ENCODE measurements around the gene CDK13.
"Not testable (repeated sequence)": the region's sequence is repeated elsewhere in the genome, so short reads cannot be mapped to it uniquely, and the experiment has no call there.

CDK13 gene

DNA sequence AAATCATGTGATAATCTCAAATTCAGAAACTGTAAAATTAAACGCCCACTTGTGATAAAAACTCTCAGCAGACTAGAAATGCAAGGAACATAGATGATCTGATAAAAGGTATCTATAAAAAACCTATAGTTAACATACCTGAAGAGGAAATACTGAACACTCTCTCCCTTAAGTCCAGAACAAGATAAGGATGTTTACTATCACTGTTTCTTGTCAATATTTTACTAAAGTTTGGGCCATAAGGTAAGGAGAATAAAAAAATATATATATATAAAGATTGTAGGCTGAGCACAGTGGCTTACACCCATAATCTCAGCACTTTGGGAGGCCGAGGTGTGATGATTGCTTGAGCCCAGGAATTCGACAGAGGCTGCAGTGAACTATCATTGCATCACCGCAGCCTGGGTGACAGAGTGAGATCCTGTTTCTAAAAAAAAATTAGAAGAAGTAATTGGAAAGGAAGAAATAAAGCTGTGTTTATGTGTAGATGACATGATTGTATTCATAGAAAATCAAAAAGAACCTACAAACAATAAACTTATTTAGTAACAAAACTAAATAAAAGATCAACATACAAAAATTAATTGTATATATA lies 155.9 kb downstream of the CDK13 start:
- no peak for DNase-seq

DNA sequence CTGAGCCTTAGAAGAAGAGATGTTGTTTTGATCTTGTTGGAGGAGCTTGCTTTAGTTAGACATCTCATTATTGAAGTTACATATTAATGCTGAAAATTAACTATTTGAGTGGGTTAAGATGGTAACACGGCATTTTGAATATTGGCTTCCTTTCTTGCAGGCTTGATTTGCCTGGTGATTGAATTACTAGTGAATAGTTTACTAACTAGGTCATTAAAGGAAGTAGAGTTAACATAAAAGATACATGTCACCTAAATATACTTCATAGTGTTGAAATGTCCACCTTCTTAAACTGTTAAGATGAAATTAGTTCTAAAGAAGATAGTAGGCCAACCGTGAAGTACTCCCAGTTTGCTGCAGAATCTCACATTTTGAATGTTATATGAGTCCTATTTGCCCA lies 165.9 kb downstream of the CDK13 start:
- no peak for DNase-seq

DNA sequence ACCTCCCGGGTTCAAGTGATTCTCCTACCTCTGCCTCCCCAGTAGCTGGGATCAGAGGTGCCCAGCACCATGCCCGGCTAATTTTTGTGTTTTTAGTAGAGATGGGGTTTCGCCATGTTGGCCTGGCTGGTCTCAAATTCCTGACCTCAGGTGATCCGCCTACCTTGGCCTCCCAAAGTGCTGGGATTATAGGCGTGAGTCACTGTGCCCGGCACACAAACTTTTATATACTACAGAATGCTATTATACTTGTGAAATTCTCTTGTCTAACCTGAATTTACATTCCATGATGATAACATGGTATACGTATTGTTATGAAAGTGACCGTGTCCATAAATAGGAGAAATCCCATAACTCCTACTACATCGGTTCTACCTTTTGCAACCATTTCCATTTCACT lies 167.1 kb downstream of the CDK13 start:
- DNase-seq = not testable (repeated sequence)

DNA sequence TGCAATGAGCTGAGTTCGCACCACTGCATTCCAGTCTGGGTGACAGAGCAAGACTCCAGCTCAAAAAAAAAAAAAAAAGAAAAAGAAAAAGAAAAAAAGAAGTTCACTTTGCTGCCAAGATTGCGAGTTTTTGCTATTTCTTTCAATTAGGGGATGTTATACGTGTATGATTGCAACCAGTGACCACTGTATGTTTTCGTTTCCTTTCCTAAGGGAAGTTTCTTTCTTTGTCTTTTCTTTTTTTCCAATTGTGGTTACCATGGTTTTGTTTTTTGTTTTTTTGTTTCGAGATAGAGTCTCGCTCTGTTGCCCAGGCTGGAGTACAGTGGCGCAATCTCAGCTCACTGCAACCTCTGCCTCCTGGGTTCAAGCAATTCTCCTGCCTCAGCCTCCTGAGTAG lies 168.1 kb downstream of the CDK13 start:
- not testable (repeated sequence) for DNase-seq

DNA sequence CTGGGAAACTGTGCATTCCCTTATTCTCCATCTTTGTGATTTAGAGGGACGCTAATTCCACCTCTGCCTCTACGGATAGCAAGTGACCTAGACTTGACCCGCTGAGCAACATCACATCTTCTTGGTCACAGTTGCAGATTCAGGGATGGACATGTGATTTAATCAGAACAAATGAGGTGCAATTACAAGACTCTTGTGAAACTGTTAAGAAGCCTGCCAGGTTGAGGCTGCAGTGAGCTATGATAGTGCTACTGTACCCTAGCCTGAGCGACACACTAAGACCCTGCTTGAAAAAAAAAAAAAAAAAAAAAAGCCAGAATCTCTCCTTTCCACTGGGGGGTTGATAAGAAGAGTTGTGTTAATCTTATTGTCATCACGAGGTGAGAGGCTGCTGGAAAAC lies 170.0 kb downstream of the CDK13 start:
- no peak for DNase-seq

DNA sequence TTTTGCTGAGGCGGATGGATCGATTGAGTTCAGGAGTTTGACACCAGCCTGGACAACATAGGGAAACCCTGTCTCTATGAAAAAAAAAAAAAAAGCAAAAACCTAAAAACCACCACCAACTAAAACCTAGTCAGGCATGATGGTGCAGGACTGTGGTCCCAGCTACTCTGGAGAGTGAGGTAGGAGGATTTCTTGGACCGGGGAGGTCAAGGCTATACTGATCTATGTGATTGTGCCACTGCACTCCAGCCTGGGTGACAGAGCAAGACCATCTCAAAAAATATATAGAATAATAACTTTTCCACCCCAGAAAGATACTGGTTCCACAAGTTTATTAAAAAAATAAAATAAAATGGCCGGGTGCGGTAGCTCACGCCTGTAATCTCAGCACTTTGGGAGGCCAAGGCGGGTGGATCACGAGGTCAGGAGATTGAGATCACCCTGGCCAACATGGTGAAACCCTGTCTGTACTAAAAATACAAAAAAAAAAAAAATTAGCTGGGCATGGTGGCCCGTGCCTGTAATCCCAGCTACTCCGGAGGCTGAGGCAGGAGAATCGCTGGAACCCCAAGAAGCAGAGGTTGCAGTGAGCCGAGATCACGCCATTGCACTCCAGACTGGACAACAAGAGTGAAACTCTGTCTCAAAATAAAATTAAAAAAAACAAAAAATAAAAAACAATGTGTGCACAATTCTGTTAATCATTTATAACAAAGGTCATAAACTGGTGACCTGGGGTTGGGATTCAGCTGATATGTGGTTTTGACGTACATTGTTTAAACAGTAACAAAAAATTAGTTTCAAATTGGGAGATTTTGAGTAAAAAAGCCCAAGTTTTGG lies 172.3 kb downstream of the CDK13 start:
- DNase-seq = not testable (repeated sequence)

DNA sequence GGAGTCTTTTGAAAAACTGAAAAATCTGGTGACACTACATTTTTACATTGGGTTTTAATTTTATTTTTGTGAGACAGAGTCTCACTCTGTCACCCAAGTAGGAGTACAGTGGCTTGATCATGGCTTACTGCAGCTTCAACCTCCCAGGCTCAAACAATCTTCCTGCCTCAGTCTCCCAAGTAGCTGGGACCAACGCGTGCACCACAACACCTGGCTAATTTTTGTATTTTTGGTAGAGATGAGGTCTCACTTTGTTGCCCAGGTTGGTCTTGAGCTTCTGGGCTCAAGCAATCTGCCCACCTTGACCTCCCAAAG lies 172.8 kb downstream of the CDK13 start:
- no peak for DNase-seq

DNA sequence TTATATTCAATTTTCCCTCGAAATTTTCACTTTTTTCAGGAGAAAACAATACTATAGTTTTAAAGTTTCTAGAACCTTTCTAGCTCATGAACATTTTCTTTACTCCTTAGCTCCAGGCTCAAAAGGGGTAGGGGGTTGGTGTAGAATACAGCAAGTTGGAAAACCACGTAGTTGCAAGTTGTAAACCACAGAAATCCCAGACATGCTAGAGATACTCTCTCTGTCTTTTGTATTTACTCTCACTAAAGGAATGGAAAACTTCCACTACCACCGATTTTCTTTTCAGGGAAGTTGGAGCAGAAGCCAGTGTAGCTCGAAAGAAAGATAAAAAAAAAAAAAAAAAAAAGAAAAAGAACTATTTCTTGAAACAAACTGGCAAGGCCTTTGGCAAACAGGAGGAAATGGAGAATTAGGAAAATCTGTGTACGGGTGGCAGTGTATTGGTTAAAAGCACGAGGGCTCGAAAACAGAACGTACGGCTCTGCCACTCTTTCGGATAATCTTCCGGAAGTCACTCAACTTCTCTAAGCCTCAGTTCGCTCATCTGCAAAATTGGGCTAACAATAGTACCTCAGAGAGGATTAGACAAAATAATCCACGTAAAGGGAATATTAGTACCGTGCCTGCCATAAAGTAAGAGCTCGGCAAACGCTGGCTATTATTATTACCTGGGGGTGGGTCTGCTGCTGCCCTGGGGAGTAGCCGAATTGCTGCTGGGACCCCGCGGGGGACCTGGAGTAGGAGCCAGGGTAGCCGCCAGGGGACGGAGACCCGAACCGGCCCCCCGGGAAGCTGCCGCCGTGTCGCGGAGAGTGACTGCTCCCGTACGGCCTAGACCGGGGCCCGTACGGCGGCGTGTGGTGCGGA lies 183.7 kb downstream of the CDK13 start:
- no peak for DNase-seq

DNA sequence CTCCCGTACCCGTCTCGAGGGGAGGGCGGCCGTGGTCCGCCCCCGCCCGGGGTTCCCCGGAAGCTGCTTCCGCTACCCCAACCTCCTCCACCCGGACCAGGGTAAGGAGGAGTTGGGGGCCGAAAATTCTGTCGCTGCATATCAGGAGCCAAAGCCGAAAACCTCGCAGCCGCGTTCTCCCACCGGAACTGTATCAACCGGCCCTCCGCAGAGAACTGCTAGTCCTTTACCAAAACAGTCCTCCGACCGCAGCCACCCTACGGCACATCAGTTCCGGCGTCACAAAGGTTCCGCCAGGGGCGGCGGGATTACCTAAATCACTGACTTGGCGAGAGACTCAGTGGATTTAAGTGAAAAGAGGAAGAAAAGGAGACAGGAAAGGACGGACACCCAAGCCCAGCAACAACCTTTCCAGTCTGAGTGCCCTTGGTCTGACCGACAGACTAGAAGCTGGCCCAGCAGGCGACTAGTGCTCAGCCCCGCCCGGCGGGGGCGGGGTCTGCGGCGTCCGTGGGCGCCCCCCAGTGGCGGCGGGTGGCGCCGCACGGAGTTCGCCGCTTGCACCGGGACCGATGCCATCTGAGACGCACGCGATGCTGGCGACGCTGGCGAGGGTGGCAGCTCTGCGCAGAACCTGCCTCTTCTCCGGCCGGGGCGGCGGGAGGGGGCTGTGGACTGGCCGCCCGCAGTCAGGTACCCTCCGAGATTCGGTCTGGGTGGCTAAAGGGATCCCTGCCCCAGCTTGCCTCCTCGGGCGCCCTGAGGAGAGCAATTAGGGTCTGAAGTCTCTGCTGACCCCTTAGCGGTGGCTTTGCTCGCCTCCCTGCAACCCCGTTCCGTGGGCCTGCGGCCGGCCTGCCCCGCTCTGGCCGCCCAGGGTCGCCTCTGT lies 184.6 kb downstream of the CDK13 start, which contains the start of the genes MPLKIP and SUGCT:
TSS of gene MPLKIP (minus strand) at position 195 of the 889 bp plus-strand sequence. CDS start at position 140, 55 bp downstream.
TSS of gene SUGCT (plus strand) at position 578 of the 889 bp plus-strand sequence.
- DNase-seq = peak; percentile 64 to 86 (median 81)

DNA sequence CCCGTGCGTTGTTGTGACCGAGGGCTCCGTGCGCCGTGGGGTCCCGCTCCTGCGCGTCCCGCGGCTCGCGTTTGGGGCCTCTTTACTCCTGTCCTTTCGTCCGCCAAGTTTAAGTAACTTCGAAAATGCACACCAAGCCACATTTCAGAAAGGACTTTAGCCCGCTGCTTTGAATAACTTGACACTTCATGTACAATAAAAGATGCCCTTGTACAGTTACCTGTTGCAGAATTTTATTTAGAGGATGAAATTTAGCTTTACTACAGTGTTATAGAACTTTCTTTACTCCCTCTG lies 185.2 kb downstream of the CDK13 start:
- DNase-seq = no peak

DNA sequence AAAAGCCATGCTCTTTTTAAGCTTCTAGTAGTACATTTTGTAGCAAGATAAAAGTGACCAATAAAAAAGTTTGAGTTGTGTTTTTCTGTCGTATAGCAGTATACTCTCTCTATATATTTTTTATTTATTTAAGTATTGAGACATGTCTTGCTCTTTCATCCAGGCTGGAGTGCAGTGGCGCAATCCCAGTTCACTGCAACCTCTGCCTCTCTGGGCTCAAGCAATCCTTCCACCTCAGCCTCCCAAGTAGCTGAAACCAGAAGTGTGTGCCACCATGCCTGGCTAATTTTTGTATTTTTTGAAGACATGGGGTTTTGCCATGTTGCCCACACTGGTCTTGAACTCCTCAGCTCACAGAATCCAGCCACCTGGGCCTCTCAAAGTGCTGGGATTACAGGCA lies 187.5 kb downstream of the CDK13 start:
- no peak for DNase-seq

DNA sequence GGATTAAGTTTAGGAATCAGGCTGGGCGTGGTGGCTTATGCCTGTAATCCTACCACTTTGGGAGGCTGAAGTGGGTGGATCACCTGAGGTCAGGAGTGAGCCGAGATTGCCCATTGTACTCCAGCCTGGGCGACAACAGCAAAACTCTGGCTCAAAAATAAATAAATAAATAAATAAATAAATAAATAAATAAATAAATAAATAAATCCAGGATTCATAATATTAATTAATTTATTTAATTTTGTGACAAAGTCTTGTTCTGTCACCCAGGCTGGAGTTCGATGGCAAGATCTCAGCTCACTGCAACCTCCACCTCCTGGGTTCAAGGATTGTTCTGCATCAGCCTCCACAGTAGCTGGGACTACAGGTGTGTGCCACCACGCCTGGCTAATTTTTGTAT lies 188.9 kb downstream of the CDK13 start:
- DNase-seq = no peak

DNA sequence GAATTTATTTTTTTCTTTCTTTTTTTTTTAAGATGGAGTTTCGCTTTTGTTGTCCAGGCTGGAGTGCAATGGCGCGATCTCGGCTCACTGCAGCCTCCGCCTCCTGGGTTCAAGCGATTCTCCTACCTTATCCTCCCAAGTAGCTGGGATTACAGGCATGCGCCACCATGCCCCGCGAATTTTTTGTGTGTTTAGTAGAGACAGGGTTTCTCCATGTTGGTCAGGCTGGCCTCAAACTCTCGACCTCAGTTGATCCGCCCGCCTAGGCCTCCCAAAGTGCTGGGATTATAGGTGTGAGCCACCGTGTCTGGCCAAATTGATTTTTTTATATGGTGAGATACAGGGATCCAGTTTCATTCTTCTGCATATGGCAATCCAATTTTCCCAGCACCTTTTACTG lies 189.8 kb downstream of the CDK13 start:
- DNase-seq = not testable (repeated sequence)

DNA sequence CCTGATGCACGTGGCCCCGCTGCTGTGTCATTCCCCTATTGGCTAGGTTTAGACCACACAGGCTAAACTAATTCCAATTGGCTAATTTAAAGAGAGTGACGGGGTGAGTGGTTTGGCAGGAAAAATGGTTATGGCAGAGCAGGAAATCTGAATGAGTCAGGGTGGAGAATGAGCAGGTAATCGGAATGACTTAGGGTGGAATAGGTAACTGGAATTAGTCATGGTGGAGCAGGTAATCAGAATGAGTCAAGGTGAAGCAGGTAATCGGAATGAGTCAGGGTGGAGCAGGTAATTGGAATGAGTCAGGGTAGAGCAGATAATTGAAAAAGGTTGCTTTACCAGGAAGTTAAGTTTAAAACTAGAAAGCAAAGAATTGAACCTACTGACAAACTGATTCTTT lies 191.9 kb downstream of the CDK13 start:
- DNase-seq = not testable (repeated sequence)

DNA sequence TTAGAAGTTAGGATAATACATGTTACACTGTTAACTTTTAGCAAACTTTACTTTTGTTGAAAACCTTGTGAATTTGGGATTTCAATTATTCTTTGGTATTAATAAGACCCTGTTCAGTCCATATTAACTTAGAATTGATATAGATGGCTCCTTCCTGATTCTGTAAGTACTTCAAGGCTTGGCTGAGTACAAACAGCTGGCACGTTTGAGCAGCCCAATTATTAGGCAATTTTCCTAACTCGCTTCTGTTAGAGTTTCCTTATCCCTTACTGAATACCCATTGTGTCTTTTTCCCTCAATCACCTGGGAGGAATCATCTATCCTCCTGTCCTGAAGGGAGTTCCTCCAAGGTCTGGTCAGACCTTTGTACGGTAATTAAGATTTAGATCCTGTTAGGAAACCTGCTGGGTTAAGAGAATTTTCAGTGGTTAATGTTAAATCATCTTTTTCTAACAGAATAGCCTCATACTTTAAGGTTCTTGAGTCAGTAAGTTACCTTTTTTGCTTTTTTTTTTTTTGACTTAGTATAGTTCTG lies 195.6 kb downstream of the CDK13 start:
- not testable (repeated sequence) for DNase-seq

DNA sequence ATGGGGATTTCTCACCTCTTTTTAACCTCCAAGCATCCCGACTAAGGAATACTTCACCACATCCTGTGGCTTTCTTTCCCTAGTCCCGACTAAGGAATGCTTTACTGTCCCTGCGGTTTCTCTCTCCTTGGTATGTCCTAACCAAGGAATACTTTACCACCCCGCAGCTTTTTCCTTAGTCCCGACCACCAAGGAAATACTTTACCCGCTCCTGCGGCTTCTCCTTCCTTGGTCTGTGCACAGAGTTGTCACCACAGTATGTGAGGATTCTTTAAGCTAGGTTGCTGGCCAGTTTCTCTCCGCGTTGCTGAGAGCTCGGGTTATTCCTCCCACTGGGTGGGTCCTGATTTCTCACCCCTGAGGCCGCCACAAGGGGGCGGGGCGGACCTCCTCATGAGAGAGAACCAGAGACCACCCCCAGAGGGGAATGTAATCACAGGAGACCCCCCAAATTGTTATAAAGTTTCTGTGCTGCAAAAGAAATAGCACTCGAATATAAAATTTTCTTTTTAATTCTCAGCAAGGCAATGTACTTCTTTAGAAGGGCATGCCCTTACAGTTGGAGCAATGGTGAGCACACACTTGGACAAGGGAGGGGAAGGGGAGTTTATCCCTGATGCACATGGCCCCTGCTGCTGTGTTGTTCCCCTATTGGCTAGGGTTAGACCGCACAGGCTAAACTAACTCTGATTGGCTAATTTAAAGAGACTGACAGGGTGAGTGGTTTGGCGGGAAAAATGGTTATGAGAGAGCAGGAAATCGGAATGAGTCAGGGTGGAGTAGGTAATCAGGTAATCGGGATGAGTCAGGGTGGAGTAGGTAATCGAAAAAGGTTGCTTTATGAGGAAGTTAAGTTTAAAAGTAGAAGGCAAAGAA lies 197.6 kb downstream of the CDK13 start:
- DNase-seq = no peak

DNA sequence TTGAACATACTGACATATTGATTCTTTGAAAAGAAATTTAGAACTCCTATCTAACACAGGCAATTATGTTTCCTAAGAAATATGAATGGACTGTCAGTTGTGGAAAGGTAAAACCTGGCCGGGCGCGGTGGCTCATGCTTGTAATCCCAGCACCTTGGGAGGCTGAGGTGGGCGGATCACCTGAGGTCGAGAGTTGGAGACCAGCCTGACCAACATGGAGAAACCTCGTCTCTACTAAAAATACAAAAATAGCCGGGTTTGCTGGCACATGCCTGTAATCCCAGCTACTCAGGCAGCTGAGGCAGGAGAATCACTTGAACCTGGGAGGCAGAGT lies 198.2 kb downstream of the CDK13 start:
- not testable (repeated sequence) for DNase-seq

DNA sequence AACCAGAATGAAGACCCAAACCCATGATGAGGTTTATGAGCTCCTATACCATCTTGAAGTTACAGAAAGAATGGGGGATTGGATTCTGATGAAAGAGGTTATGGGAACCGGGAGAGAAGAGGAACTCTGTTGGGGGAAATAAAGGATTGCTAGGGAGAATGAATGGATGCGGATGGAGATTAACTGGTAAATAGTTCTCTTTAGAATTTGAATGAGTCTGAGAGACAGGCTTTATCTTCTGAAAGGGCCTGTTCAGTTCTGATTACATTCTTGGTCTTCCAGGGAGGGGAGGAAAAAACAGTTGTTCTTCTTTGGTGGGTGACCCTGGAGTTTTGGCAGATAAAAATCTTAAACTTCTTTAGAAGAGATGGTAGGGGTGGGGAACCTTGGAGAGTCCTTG lies 198.6 kb downstream of the CDK13 start:
- DNase-seq = no peak
